HUES6 (cell line): ENCODE results near the gene KLHL17.

ENCODE experiments used
- H3K27ac ChIP-seq: 2 replicates; pipeline ENCODE4 v1.7.0; 2013; ENCODE audit warnings: low read depth, mild to moderate bottlenecking, low read length, inconsistent platforms
- H3K27me3 ChIP-seq: 2 replicates; pipeline ENCODE4 v1.6.1; 2013; ENCODE audit warnings: low read length; ENCODE audit not compliant: control insufficient read depth, insufficient read depth
- H3K36me3 ChIP-seq: 2 replicates; pipeline ENCODE4 v1.6.1; 2013; ENCODE audit warnings: low read length; ENCODE audit not compliant: control insufficient read depth, insufficient read depth
- H3K4me1 ChIP-seq: 2 replicates; pipeline ENCODE4 v1.6.1; 2013; ENCODE audit warnings: low read length; ENCODE audit not compliant: control insufficient read depth, insufficient read depth
- H3K4me3 ChIP-seq: 2 replicates; pipeline ENCODE4 v1.5.1; 2013; ENCODE audit warnings: low read depth, low read length
- H3K9ac ChIP-seq: one replicate; pipeline ENCODE4 v1.6.1; 2013; ENCODE audit warnings: mild to moderate bottlenecking, low read length
- H3K9me3 ChIP-seq: 2 replicates; pipeline ENCODE4 v1.6.1; 2013; ENCODE audit warnings: low read depth, low read length; ENCODE audit not compliant: control insufficient read depth, insufficient read depth

KLHL17 gene

DNA sequence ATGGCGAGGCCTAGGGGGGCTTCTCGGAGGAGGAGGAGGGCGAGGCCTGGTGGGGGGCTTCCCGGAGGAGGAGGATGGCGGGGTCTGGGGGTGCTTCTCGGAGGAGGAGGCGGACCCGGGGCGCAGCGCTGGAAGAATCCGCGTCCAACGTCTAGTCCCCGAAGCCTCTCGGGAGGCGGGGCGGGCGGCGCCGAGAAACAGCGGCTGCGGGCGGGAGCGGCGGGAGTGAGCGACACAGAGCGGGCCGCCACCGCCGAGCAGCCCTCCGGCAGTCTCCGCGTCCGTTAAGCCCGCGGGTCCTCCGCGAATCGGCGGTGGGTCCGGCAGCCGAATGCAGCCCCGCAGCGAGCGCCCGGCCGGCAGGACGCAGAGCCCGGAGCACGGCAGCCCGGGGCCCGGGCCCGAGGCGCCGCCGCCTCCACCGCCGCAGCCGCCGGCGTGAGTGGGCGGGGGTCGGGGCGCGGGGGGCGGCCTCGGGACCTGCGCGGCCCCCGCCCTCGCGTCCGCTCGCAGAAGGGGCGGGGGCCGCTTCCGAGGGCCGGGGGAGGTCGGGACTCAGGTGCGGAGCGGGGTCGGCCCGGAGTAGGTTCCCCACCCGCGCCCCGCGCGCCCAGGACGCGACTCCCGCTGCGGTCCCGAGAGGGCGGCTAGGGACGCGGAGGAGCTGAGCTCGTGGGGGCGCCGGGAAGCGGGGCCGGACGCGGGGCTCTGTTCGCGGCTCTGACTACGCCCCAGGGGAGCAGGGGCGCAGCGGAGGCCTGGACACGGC, at the start of gene KLHL17:
Gene KLHL17 (plus strand): TSS at position 222 of the 769 bp plus-strand sequence. CDS start 110 bp downstream, at position 332.
- no peak within 1 kb of the TSS for H3K27ac ChIP-seq
- H3K4me1 ChIP-seq = peaks cover 5% of the 10 kb centered on the region
- H3K36me3 ChIP-seq = peaks cover 50% of the 10 kb centered on the region
- no peaks in the 10 kb centered on the region for H3K9me3 ChIP-seq
- H3K27me3 ChIP-seq = peaks cover 30% of the 10 kb centered on the region
- H3K4me3 ChIP-seq = peak within 1 kb of the TSS; percentile 99
- peak within 1 kb of the TSS; percentile 39 for H3K9ac ChIP-seq

DNA sequence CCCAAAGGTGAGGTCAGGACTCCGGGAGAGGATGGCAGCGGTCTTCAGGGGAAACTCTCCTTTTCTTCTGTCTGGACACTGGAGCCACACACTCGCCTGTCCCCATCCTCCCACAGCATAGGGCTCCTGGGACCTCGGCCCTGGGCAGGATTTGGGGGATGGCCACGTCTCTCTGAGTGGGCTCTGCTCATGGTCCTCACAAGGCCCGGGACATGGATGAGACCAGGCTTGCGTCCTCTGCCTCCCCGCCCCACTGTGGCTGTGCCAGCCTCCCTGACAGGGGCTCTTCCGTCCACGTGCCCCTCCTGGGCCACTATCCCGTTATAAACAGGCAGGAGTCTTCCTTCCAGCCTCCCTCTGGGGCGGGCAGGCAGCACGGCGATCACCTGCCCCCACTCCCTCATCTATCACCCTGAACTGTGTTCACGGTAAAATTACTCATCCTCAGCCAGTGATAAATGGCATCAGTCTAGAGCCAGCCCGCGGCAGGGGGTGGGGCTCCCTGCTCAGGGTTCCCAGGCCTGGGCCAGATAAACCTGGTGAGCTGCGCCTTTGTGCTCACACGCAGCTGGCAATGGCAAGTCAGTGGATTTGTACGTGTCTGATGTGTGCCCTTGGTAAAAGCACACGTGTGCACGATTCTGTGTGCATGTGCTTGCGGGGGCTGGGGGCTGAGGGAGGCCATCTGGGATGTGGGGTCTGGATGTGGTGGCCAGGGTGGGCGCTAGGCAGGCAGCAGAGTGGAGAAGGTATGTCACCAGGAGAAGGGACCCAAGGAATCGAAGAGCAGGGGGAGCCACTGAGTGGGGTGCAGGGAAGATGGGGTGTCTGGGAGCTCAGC, 49.3 kb upstream of the KLHL17 start:
- Histone ChIP-seq H3K4me1 (no peaks in the 10 kb centered on the region), H3K27ac (no peak overlapping the region), H3K9ac (no peak overlapping the region), H3K9me3 (no peaks in the 10 kb centered on the region), H3K27me3 (peaks cover 80% of the 10 kb centered on the region), H3K36me3 (no peaks in the 10 kb centered on the region), H3K4me3 (no peak overlapping the region)

- Histone ChIP-seq H3K27me3 (peaks cover 80% of the 10 kb centered on the region), H3K9me3 (no peaks in the 10 kb centered on the region), H3K9ac (no peak overlapping the region), H3K36me3 (no peaks in the 10 kb centered on the region), H3K4me1 (no peaks in the 10 kb centered on the region), H3K4me3 (no peak overlapping the region), H3K27ac (no peak overlapping the region)
Observed at GRCh38 chr1:911875-912739, 48.3 kb upstream of the KLHL17 start.

- Histone ChIP-seq H3K9ac (no peak overlapping the region), H3K27ac (no peak overlapping the region), H3K27me3 (peaks cover 80% of the 10 kb centered on the region)
Observed at GRCh38 chr1:912740-913301, 47.6 kb upstream of the KLHL17 start.

DNA sequence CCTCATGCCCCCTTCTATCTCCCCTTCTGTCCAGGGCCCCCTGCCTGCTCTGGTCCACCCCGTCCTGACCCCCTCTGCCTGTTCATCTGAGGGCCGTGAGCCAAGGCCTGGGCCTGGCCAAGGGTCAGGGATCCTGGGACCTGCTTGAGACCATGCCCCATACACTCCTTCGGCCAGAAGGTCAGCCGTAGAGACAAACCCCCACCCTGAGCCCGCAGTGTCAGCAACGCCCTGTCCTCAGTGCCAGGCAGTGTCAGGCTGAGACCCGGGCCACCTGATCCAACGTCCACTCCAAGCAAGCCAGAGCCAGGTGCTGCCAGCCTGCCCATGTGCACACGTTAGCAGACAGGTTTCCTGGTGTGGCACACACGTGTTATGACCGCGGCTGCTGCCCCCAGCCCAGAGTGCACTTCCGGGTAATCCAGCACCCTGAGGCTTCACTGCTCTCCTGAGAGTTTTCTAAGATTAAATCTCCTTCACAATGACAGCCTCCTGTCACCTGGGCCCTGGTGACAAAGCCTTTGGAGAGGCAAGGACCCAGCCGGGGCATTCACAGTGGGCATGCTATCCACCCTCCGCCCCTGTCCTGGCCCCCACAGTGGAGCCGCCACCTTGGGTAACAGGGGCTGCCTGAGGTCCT, 46.8 kb upstream of the KLHL17 start:
- Histone ChIP-seq H3K9ac (no peak overlapping the region), H3K9me3 (no peaks in the 10 kb centered on the region), H3K27ac (no peak overlapping the region), H3K36me3 (no peaks in the 10 kb centered on the region), H3K27me3 (peaks cover 83% of the 10 kb centered on the region), H3K4me3 (no peak overlapping the region), H3K4me1 (no peaks in the 10 kb centered on the region)

More at GRCh38 chr1:912740-913301, 47.6 kb upstream of the KLHL17 start:
- Histone ChIP-seq H3K4me3 (no peak overlapping the region), H3K4me1 (no peaks in the 10 kb centered on the region), H3K36me3 (no peaks in the 10 kb centered on the region), H3K9me3 (no peaks in the 10 kb centered on the region)

DNA sequence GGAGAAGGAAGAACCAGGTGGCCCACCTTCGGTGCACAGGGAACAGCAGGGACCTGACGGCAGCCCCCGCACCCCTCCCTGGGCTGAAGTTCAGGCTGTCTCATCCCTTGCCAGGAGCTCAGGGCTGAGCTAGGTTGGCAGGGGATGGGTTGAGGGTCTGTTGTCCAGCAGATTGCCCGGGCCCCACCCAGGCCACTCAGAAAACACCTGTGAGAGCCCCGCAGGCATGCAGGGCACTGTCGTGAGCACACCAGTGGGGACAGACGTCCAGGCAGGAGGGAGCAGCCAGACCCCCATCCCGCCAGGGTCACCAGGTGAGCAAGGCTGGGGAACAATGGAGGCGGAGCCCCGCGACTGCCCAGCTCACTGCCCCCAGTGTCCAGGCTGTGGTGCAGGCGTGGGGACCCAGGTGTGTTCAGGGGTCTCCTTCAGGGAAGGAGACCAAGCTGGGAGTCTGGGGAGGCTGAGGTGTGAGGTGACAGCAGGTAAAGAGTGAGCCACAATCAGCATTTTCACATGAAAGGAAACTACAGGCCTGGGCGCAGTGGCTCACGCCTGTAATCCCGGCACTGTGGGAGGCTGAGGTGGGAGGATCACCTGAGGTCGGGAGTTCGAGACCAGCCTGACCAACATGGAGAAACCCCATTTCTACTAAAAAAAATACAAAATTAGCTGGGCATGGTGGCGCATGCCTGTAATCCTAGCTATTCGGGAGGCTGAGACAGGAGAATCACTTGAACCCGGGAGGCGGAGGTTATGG, 46.1 kb upstream of the KLHL17 start:
- Histone ChIP-seq H3K9ac (no peak overlapping the region), H3K4me1 (no peaks in the 10 kb centered on the region), H3K9me3 (no peaks in the 10 kb centered on the region), H3K4me3 (no peak overlapping the region), H3K27me3 (peaks cover 90% of the 10 kb centered on the region), H3K27ac (no peak overlapping the region), H3K36me3 (no peaks in the 10 kb centered on the region)

DNA sequence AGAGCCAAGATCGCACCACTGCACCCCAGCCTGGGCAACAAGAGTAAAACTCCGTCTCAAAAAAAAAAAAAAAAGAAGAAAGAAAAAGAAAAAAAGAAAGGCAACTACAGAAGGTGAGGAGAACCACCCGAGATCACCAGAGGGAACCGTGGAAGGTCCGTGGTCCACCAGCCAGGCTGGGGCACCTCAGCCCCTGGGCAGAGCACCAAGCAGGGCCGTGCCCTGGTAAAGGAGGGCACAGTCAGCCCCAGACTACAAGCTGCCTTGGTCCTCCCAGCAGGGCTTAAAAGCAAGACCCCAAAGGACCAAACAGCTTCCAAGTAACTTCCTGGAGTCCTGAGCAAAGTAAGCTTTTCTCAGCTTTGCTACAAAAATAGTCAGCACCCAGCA, 45.5 kb upstream of the KLHL17 start:
- no peak overlapping the region for H3K27ac ChIP-seq
- no peaks in the 10 kb centered on the region for H3K36me3 ChIP-seq
- H3K4me3 ChIP-seq = no peak overlapping the region
- no peak overlapping the region for H3K9ac ChIP-seq
- no peaks in the 10 kb centered on the region for H3K9me3 ChIP-seq
- peaks cover 96% of the 10 kb centered on the region for H3K27me3 ChIP-seq
- no peaks in the 10 kb centered on the region for H3K4me1 ChIP-seq

- H3K4me3 ChIP-seq = no peak overlapping the region
- H3K27ac ChIP-seq = no peak overlapping the region
- H3K9me3 ChIP-seq = no peaks in the 10 kb centered on the region
- H3K27me3 ChIP-seq = peaks cover 100% of the 10 kb centered on the region
- H3K9ac ChIP-seq = no peak overlapping the region
- no peaks in the 10 kb centered on the region for H3K36me3 ChIP-seq
- peaks cover 5% of the 10 kb centered on the region for H3K4me1 ChIP-seq
Observed at GRCh38 chr1:915295-916172, 44.9 kb upstream of the KLHL17 start.
